H9 (cell line): ENCODE measurements around the gene ANAPC13. TPM values are rescaled to one million over a fixed set of nuclear protein-coding genes. Genes with fewer than 3 reads are reported as not detected.

Experiments
- DNase-seq: peaks from one replicate; pipeline ENCODE4 v3.0.0-alpha.2; 2017
- H2AFZ ChIP-seq: one replicate; pipeline ENCODE4 v1.6.1; 2013; ENCODE audit warnings: mild to moderate bottlenecking, low read length, control low read depth, moderate library complexity
- H2AK5ac ChIP-seq: 2 replicates; pipeline ENCODE4 v1.6.1; 2013; ENCODE audit warnings: low read length, control low read depth, mixed read lengths; ENCODE audit not compliant: insufficient read length
- H2BK120ac ChIP-seq: one replicate; pipeline ENCODE4 v1.6.1; 2013; ENCODE audit warnings: low read depth, mild to moderate bottlenecking, low read length, control low read depth, inconsistent platforms; ENCODE audit not compliant: poor library complexity, severe bottlenecking
- H2BK12ac ChIP-seq: 2 replicates; pipeline ENCODE4 v1.6.1; 2013; ENCODE audit warnings: low read length, control low read depth, mixed read lengths, low read depth; ENCODE audit not compliant: insufficient read length
- H2BK15ac ChIP-seq: 2 replicates; pipeline ENCODE4 v1.6.1; 2013; ENCODE audit warnings: low read depth, low read length, control low read depth
- H2BK20ac ChIP-seq: one replicate; pipeline ENCODE4 v1.6.1; 2013; ENCODE audit warnings: low read depth, mild to moderate bottlenecking, low read length, control low read depth, inconsistent platforms; ENCODE audit not compliant: poor library complexity, severe bottlenecking
- H2BK5ac ChIP-seq: 2 replicates; pipeline ENCODE4 v1.6.1; 2013; ENCODE audit warnings: low read length, control low read depth, mixed read lengths; ENCODE audit not compliant: insufficient read length
- H3K14ac ChIP-seq: 2 replicates; pipeline ENCODE4 v1.6.1; 2013; ENCODE audit warnings: low read length, control low read depth; ENCODE audit not compliant: insufficient read depth
- H3K18ac ChIP-seq: 2 replicates; pipeline ENCODE4 v1.6.1; 2013; ENCODE audit warnings: low read depth, mild to moderate bottlenecking, mixed read lengths, low read length, control low read depth; ENCODE audit not compliant: insufficient read length
- H3K23ac ChIP-seq: 2 replicates; pipeline ENCODE4 v1.6.1; 2013; ENCODE audit warnings: low read length, control low read depth, mixed read lengths, low read depth; ENCODE audit not compliant: insufficient read length
- H3K23me2 ChIP-seq: 2 replicates; pipeline ENCODE4 v1.6.1; 2013; ENCODE audit warnings: low read depth, mild to moderate bottlenecking, mixed read lengths, low read length, control low read depth; ENCODE audit not compliant: insufficient read length, poor library complexity, severe bottlenecking
- H3K27ac ChIP-seq: 2 replicates; pipeline ENCODE4 v1.5.1; 2013; ENCODE audit warnings: low read length, control low read depth, mixed read lengths, low read depth; ENCODE audit not compliant: insufficient read length
- H3K27me3 ChIP-seq: 2 replicates; pipeline ENCODE4 v1.6.1; 2013; ENCODE audit warnings: low read length, control low read depth, inconsistent platforms; ENCODE audit not compliant: insufficient read depth
- H3K4ac ChIP-seq: 2 replicates; pipeline ENCODE4 v1.6.1; 2013; ENCODE audit warnings: low read depth, mild to moderate bottlenecking, control low read depth, inconsistent platforms, low read length, moderate library complexity
- H3K4me1 ChIP-seq: 2 replicates; pipeline ENCODE4 v1.6.1; 2013; ENCODE audit warnings: low read length, control low read depth, inconsistent platforms; ENCODE audit not compliant: insufficient read depth
- H3K4me2 ChIP-seq: 2 replicates; pipeline ENCODE4 v1.6.1; 2013; ENCODE audit warnings: low read length, control low read depth, mixed read lengths; ENCODE audit not compliant: insufficient read length, insufficient read depth
- H3K56ac ChIP-seq: 2 replicates; pipeline ENCODE4 v1.6.1; 2013; ENCODE audit warnings: low read depth, mild to moderate bottlenecking, mixed read lengths, low read length, control low read depth; ENCODE audit not compliant: insufficient read length
- H3K79me1 ChIP-seq: 2 replicates; pipeline ENCODE4 v1.6.1; 2013; ENCODE audit warnings: low read depth, mild to moderate bottlenecking, moderate library complexity, low read length, control low read depth, inconsistent platforms; ENCODE audit not compliant: insufficient read depth, poor library complexity, severe bottlenecking
- H3K79me2 ChIP-seq: 2 replicates; pipeline ENCODE4 v1.6.1; 2013; ENCODE audit warnings: low read length, control low read depth, inconsistent platforms; ENCODE audit not compliant: insufficient read depth
- H3K9ac ChIP-seq: 2 replicates; pipeline ENCODE4 v1.6.1; 2013; ENCODE audit warnings: low read length, control low read depth, mixed read lengths; ENCODE audit not compliant: insufficient read length; ENCODE audit errors: extremely low read depth
- H3K9me3 ChIP-seq: one replicate; pipeline ENCODE4 v1.6.1; 2013; ENCODE audit warnings: low read depth, low read length, inconsistent platforms; ENCODE audit not compliant: control insufficient read depth
- H3T11ph ChIP-seq: one replicate; pipeline ENCODE4 v1.6.1; 2013; ENCODE audit warnings: mild to moderate bottlenecking, low read length, control low read depth, inconsistent platforms
- H4K20me1 ChIP-seq: one replicate; pipeline ENCODE4 v1.6.1; 2013; ENCODE audit not compliant: control insufficient read depth, insufficient read length, insufficient read depth
- H4K5ac ChIP-seq: 2 replicates; pipeline ENCODE4 v1.6.1; 2013; ENCODE audit warnings: low read depth, mild to moderate bottlenecking, mixed read lengths, low read length, control low read depth; ENCODE audit not compliant: insufficient read length
- H4K8ac ChIP-seq: replicated peaks from 2 replicates; pipeline ENCODE4 v1.6.1; 2013; ENCODE audit warnings: low read length, control low read depth, mixed read lengths, low read depth; ENCODE audit not compliant: insufficient read length
- H4K91ac ChIP-seq: 2 replicates; pipeline ENCODE4 v1.6.1; 2013; ENCODE audit warnings: low read depth, mild to moderate bottlenecking, moderate library complexity, mixed read lengths, low read length, control low read depth; ENCODE audit not compliant: insufficient read length
- H3K27ac Mint-ChIP-seq, 3 experiments: 2 replicates in 2 of 3; 3 replicates in 1 of 3; pipeline ENCODE4 v1.8.0; 2020 to 2021; ENCODE audit warnings: mixed read lengths in 3 of 3, mild to moderate bottlenecking in 1 of 3, moderate library complexity in 1 of 3
- H3K27me3 Mint-ChIP-seq: 2 replicates; pipeline ENCODE4 v1.8.0; 2021; ENCODE audit warnings: low read depth, mild to moderate bottlenecking, moderate library complexity, mixed read lengths
- H3K36me3 Mint-ChIP-seq, 3 experiments: 2 replicates in 2 of 3; 3 replicates in 1 of 3; pipeline ENCODE4 v1.8.0; 2020 to 2021; ENCODE audit warnings: low read depth in 3 of 3, mixed read lengths in 3 of 3; ENCODE audit not compliant: insufficient read depth in 1 of 3
- H3K4me1 Mint-ChIP-seq, 2 experiments: 2 replicates each; pipeline ENCODE4 v1.8.0; 2020; ENCODE audit warnings: mixed read lengths in 2 of 2
- H3K4me3 Mint-ChIP-seq, 2 experiments: 2 replicates in 1 of 2; 3 replicates in 1 of 2; pipeline ENCODE4 v1.8.0; 2020 to 2021; ENCODE audit warnings: mild to moderate bottlenecking in 2 of 2, mixed read lengths in 2 of 2, moderate library complexity in 1 of 2
- H3K9me3 Mint-ChIP-seq, 2 experiments: 2 replicates in 1 of 2; 3 replicates in 1 of 2; pipeline ENCODE4 v1.8.0; 2020; ENCODE audit warnings: mild to moderate bottlenecking in 2 of 2, mixed read lengths in 2 of 2, moderate library complexity in 1 of 2
- WGBS: extraction: QIAGEN DNeasy Blood & Tissue Kit; methylation state at CpG from one replicate; pipeline ENCODE4 v1.1.7; 2013; ENCODE audit warnings: missing lambda C conversion rate, low lambda C conversion rate, mixed read lengths; ENCODE audit not compliant: insufficient read length; ENCODE audit errors: extremely low coverage; 5-methylcytosine and 5-hydroxymethylcytosine counted together
- total RNA-seq: library from RNA; stranded (reverse); gene quantifications from 2 replicates; pipeline ENCODE4 v1.2.1, GENCODE V29; 2021
- TF ChIP-seq, protein P1 (sequence below): fragments of 200-600 bp; sonication (generic); conservative IDR thresholded peaks from 3 replicates; pipeline ENCODE4 v1.8.0; 2021; ENCODE audit warnings: antibody characterized with exemption, mild to moderate bottlenecking

The ANAPC13 gene
- total RNA-seq, 1 experiment from 2014 or later = 42.8 TPM

DNA sequence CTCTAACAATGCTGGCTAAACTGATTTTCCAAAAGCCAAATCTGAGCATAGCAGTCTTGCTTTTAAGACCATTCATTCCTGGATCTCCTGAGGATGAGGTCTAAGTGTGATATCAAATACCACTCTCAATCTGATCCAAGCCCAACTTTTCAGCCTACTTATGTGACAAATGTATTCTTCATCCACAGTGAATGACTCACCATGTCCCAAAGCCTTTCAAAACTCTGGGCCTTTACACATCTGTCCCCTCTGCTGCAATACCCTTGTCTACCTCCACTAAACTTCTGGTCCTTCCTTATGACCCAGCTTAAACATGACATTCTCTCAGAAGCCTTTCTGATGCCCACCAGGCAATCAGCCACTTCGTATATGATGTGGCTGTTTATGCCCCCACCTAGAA lies 4.6 kb downstream of the ANAPC13 start:
- H3K23ac ChIP-seq = no peak overlapping the region
- no peak overlapping the region for H2AK5ac ChIP-seq
- no peak overlapping the region for H4K5ac ChIP-seq
- Mint-ChIP-seq H3K27ac (no peak overlapping the region; a peak in 1 of 7 replicates), H3K4me1 (peaks cover 9 to 12% of the 10 kb centered on the region in 2 experiments), H3K4me3 (no peak overlapping the region; a peak in 1 of 5 replicates), H3K27me3 (no peaks in the 10 kb centered on the region), H3K36me3 (peaks cover 13 to 58% (median 56%) of the 10 kb centered on the region in 3 experiments), H3K9me3 (no peaks in the 10 kb centered on the region)
- H3K14ac ChIP-seq = no peak overlapping the region
- DNase-seq = no peak
- no peak overlapping the region for H3K27ac ChIP-seq
- no peaks in the 10 kb centered on the region for H3K79me1 ChIP-seq
- TF ChIP-seq, protein P1, sequence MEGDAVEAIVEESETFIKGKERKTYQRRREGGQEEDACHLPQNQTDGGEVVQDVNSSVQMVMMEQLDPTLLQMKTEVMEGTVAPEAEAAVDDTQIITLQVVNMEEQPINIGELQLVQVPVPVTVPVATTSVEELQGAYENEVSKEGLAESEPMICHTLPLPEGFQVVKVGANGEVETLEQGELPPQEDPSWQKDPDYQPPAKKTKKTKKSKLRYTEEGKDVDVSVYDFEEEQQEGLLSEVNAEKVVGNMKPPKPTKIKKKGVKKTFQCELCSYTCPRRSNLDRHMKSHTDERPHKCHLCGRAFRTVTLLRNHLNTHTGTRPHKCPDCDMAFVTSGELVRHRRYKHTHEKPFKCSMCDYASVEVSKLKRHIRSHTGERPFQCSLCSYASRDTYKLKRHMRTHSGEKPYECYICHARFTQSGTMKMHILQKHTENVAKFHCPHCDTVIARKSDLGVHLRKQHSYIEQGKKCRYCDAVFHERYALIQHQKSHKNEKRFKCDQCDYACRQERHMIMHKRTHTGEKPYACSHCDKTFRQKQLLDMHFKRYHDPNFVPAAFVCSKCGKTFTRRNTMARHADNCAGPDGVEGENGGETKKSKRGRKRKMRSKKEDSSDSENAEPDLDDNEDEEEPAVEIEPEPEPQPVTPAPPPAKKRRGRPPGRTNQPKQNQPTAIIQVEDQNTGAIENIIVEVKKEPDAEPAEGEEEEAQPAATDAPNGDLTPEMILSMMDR = no peak
- H4K8ac ChIP-seq = no peak overlapping the region
- no peak overlapping the region for H2BK5ac ChIP-seq
- peaks cover 6% of the 10 kb centered on the region for H3K23me2 ChIP-seq
- WGBS = no CpG with 5 or more reads among the region's 1 CpG
- no peak overlapping the region for H4K91ac ChIP-seq
- H3K4ac ChIP-seq = no peak overlapping the region
- H2AFZ ChIP-seq = no peak overlapping the region
- no peaks in the 10 kb centered on the region for H4K20me1 ChIP-seq
- H2BK20ac ChIP-seq = no peak overlapping the region
- no peaks in the 10 kb centered on the region for H3K9me3 ChIP-seq
- H2BK12ac ChIP-seq = no peak overlapping the region
- no peaks in the 10 kb centered on the region for H3K79me2 ChIP-seq
- no peak overlapping the region for H2BK120ac ChIP-seq
- no peak overlapping the region for H3K18ac ChIP-seq
- H3K4me1 ChIP-seq = no peaks in the 10 kb centered on the region
- no peak overlapping the region for H3T11ph ChIP-seq
- no peak overlapping the region for H3K56ac ChIP-seq
- H3K4me2 ChIP-seq = no peak overlapping the region
- H3K27me3 ChIP-seq = no peaks in the 10 kb centered on the region
- no peak overlapping the region for H2BK15ac ChIP-seq
- no peak overlapping the region for H3K9ac ChIP-seq
